Non-pigmented ciliary epithelial cell (primary cell): Measurements from ENCODE around the gene OAF.

Experiments used
- DNase-seq: peaks from one replicate; pipeline ENCODE4 v3.0.0-alpha.2; 2010; ENCODE audit warnings: low read depth

The OAF gene

GRCh38 chr11:120201653-120202052 lies 9.2 kb upstream of the OAF start:
- no peak for DNase-seq

- no peak for DNase-seq
Observed at GRCh38 chr11:120203626-120204025, 7.2 kb upstream of the OAF start.

DNA sequence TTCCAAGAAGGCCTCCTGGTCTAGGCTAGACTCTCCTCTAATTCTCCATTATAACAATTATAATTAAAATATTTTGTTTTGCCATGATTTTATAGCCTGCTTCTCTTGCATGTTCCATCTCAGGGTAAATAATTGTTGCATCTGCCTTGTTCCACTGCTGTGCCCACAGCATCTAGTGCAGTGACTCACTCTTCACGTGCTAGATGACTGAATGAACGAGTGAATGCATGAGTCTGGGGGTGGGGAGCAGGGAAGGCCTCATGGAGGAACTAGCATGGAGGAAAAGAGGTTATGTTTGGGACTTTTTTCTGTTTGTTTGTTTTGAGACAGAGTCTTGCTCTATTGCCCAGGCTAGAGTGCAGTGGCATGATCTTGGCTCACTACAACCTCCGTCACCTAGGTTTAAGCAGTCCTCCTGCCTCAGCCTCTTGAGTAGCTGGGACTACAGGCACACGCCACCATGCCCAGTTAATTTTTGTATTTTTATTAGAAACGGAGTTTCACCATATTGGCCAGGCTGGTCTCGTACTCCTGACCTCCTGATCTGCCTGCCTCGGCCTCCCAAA lies 5.2 kb upstream of the OAF start:
- no peak for DNase-seq

DNA sequence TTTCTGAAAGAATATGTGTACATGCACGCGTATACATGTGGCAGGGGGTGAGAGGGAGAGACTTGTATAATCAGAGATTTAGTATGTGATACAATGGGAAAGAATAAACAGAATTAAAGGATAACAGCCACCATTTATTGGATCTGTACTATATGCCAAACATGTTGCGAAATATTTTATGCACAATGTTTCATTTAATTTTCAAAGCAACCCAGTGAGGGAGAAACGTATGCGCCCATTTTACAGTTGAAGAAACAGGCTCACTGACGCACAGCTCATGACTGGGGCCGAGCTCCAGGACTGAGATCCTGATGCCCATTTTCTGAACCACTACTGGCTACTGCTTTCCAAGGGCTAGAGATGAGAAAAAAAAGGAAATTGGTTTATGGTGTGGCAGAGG lies 3.3 kb upstream of the OAF start:
- no peak for DNase-seq

- no peak for DNase-seq
Observed at GRCh38 chr11:120208001-120208441, 2.8 kb upstream of the OAF start.

DNA sequence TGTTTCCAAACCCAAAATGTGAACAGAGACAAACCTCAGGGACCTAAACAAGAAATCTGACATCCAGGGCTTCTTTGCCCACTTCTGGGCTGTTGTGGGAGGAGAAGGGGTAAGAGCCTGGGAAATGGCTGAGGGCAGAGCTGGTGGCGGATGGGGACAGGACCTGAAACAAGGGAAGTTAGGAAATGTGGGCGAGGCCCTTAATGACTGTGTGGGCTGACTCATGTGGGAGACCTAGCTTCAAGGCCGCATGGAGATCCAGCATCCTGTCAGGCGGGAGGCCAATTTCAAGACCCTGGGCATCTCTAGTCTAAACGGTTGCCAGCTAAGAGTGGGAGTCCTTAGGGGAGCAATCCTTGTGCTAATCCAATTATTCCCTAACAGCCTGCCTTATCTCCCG lies 2.1 kb upstream of the OAF start:
- DNase-seq = no peak

- no peak for DNase-seq
Observed at GRCh38 chr11:120209746-120210625, 846 bp upstream of the OAF start.

- no peak for DNase-seq
Observed at GRCh38 chr11:120211522-120212258, 858 bp downstream of the OAF start.

DNA sequence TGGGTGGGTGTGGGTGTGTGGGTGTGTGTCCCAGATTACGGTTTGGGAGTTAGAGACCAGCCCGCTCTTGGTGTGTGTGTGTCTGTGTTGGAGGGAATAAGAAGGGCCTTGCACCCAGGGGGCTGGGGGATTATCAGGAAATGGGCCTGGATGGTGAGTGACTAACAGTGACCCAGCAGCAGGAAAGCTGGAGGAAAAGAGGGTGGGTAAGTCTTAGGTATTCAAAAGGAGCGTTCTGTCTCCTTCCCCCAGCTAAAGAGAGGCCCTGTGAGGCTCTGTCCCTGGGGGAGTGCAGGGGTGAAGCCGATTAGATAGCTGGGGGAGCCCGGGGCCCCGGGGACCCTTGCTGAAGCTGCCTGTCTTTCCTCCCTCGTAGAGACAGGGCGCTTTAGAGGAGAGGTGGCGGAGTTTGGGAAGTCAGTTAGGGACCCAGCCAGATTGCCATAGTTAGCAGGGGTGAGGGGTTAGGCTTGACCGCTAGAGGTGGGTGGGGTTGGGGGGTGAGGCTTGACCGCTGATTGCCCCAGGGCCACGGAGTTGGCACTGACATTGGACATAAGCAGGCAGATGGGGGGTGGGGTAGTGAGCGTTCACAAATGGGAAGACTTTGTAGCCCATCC lies 1.5 kb downstream of the OAF start:
- no peak for DNase-seq

GRCh38 chr11:120212926-120213325 lies 2.1 kb downstream of the OAF start:
- no peak for DNase-seq

DNA sequence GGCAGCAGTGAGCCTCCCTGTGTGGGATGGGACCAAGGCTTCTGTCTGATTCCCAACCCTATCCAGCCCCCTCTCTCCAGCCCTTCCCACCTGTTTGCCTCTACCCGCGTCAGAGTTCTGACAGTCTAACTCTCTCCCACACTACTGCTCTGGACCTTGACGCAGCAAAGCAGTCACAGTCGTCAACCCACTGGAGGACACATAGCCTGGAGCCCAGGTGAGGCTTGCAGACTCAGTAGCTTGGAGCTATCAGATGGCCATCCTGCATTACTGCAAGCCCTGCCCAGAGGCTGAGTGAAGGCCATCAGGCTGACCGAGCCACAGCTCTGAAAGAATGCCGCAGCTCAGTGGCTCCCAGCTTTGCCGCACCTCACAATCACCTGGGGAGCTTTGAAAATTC lies 3.7 kb downstream of the OAF start:
- no peak for DNase-seq

DNA sequence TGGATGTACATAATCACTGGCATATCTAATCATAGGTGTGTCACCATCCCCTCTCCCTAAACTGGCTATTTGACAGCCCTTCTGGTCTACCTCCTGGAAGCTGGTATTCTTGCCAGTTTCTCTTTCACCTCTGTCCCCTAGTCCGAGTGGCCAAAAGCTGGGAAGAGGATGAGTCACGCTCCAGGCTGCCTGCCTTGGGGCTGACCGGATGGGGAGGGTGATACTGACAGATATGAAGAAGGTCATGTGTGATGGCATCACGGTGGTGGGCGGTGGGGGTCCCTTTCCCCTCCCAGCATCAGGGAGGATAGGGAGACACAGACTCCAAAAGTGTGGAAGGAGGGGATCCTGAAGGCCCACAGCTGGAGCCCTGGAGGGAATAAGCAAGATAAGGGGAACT lies 4.8 kb downstream of the OAF start:
- DNase-seq = no peak

DNA sequence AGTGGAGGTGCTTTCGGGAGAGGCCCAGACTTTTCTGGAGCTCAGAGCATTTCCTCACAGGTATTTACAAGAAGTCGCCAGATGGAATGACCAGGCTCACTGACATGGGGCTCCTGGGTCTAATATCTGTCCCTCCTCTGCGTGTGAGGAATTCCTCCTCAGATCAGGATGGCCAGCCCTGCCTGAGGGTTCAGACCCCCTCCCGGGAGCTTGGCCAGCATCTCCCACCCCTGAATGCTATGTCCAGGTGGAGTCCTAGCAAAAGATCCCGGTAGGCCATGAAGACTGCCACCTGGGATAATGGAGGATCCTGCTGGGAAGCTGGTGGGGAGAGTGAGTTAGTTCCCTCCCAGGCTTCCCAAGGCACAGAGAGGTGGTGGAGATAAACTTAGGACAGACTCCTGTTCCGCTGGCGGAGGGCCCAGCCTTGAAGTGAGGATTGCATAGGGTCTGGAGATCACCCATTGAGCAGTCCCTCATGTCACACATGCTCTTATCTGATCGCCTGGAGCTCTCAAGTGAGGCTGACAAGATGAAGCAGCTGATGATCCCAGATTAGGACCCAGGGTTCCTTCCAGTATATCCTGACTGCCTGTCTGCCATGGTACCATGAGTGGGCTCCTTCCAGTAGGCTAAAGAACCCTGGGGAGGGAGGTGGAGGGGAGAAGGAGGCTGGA lies 5.7 kb downstream of the OAF start:
- no peak for DNase-seq

DNA sequence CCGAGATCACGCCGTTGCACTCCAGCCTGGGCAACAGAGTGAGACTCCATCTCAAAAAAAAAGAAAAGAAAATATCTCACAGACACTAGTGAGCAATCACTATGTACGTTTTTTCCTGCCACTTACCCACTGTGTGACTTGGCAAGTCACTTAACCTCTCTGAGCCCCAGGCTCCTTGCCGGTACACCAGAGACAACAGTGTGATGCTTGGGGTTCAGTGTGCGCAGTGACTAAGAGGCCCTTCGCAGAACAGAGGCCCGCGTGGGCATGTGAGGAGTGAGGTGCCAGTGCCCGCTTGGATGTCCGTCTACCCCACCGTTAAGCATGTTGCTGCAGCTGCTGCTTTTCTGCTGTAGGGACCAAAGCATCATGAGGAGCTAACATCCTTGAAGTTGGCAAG lies 6.7 kb downstream of the OAF start:
- DNase-seq = no peak

DNA sequence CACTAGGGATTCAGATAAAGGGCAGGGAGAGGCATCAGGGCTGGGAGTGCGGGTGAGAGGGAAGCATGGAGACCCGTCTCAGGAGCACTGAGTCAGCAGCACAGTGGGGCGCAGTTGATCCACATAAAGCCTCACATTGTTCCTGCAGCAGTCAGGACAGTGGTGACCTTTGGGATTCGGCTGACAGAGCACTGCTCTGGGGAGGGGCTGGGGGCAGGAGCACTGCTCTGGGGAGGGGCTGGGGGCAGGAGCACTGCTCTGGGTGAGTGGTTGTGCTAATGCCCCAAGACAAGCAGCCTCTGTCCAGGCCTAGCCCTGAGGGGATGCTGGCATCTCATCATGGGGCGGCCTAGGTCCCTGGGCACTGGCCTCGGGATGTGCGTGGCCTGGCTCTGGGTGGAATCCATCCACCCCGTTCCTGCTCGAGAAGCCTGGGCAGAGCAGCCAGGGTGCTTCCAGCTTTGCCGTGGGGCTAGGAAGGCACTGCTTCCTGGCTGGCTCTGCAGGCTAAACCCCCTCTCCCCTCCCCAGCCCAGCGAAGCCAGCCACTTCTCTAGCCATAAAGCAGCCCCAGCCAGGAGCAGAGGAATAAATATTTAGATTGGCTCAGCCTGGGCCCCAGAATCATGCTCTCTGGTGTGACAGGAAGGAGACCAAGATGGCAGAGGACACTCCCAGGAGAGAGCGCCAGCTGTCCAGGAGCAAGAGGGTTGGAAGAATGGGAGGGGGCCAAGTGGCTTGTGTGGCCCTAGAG lies 7.3 kb downstream of the OAF start:
- no peak for DNase-seq

DNA sequence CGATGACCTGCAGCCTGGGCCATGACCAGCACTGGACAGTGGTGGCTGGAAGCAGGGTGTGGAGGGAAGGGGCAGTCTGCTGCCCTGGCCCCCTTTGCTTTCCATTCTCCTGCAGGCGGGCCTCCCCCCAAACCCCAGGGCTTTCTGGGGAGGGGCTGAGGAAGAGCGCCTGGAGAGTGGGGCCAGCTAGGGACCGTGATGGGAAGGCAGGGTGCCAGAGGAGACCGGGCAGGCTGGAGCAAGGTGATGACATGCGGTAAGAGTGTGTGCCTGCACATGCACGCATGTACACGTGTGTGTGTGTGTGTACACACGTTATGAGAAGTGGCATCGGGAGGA lies 7.8 kb downstream of the OAF start:
- DNase-seq = no peak

DNA sequence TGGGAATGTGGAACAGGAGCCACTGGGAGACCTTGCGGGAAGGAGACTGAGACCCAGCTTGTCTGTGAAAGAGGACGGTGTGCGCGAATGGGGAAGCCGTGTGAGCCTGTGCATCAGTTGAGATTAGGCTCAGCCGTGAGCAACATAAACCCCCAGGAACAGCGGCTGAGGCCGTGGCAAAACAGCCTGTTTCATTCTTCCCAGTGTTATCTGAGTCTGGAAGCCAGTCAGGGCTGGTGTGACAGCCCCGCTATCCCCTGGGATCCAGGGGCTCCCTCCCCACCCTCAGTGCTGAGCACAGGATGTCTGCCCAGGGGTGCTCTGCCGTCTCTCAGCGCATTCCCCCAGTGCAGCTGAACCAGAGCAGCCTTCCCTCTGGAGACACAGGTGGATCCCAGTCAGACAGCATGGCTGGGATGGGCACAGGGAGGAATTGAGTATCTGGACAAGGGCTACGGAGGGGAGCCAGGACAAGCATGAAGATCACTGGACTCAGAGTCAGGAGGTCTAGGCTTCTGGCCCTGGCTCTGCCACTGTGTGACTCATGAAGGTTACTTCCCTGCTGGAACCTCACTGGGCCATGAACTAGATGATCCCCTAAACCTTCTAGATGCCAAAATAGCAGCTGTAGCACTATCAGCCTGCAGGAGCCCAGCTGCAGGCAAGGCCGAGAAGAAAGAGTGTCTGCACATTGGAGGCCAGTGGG lies 8.6 kb downstream of the OAF start:
- no peak for DNase-seq

DNA sequence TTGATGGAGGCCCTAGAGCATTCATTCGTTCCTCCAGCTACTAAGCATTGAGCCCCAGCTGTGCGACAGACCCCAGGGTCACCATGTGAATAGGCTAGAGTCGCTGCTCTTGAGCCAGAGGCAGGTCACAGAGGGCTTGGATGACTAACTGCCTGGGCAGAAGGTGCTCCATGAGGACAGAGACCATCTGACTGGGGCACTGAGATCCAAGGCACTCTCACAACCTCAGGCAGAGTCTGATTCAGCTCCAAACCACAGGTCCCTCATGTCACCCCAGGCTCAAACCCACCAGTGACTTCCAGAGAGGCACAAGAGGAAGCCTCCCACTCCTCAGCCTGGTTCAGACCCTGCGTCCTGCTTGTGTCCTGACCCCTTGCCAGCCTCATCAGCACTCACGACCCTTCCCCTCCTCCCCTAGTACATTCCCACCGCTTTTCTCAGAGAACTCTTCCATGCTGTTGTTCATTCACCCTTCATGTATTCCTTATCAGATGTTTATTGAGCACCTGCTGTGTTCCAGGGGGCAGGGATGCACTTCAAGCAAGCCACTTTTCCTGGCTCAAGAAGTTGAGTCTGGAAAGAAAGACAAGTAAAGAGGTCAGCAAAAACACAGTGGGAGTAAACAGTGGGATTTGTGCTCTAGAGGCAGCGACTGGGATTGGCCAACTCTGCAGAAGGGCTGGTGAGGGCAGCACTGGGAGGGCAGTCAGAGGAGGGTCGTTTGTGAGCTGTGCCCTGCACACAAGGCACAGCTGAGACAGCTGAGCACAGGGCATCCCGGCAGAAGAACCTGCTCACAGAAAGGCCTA lies 9.3 kb downstream of the OAF start:
- DNase-seq = no peak

- no peak for DNase-seq
Observed at GRCh38 chr11:120220747-120221037, 9.9 kb downstream of the OAF start.

DNA sequence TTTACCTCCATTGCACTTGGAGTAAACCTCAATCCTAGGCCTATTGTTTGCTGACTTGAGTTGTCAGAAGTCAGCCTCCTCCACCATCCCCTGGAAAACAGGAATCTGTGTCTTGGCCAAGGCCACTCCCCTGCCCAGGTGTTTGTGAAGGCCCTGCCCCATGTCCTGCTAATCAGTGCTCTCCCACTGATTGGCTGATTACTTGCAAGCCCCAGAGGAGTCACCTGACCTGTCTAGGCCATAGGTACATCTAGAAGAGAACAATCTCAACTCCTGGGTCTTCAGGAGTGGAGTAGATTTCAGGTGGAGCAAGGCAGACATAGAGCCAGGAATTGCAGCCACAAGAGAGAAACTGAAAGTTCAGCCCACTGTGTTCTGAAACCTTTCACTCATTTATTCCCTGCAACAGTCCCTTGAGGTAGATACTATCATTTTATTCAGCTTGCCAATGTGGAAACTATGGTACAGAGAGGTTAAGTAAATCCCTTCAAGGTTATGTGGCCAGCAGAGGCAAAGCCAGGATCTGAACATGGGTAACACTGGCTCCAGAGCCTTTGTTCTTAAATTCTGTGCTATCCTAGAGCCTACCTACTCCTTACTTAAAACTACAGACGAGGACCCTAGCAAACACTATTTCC lies 10.4 kb downstream of the OAF start:
- DNase-seq = no peak
